Breast epithelium (tissue), 4 donors: Measurements from ENCODE around the gene CST4. TPM values are rescaled to one million over a fixed set of nuclear protein-coding genes. Genes with fewer than 3 reads are reported as not detected.
"Not testable (repeated sequence)": the region's sequence is repeated elsewhere in the genome, so short reads cannot be mapped to it uniquely, and the experiment has no call there.

Experiments used
- DNase-seq, 2 donors: peaks; one replicate each; pipeline ENCODE4 v3.0.0-alpha.2; 2019; ENCODE audit warnings: low spot score in 2 of 2
- H3K27ac ChIP-seq, 2 donors: fragments of 200-600 bp; sonication (generic) in 1 of 2; one replicate each; pipeline ENCODE4 v1.5.1; 2016 to 2019; ENCODE audit warnings: mild to moderate bottlenecking in 1 of 2
- H3K27me3 ChIP-seq, 2 donors: fragments of 200-600 bp; sonication (generic) in 1 of 2; one replicate each; pipeline versions ENCODE4 v1.5.1 to v1.6.0; 2017 to 2019; ENCODE audit warnings: control low read depth in 1 of 2, mild to moderate bottlenecking in 1 of 2
- H3K36me3 ChIP-seq: fragments of 200-600 bp; one replicate; pipeline ENCODE4 v1.5.1; 2019
- H3K4me1 ChIP-seq, 2 donors: fragments of 200-600 bp; sonication (generic); one replicate each; pipeline ENCODE4 v1.5.1; 2016 to 2019; ENCODE audit warnings: control low read depth in 1 of 2
- H3K4me3 ChIP-seq, 3 donors: fragments of 200-600 bp; sonication (generic); 1 replicate in 2 of 3; 2 replicates in 1 of 3; pipeline ENCODE4 v1.5.1; 2016 to 2019; ENCODE audit warnings: mild to moderate bottlenecking in 3 of 3, moderate library complexity in 2 of 3
- H3K9me3 ChIP-seq, 2 donors: fragments of 200-600 bp; sonication (generic) in 1 of 2; one replicate each; pipeline ENCODE4 v1.5.1; 2016 to 2019; ENCODE audit warnings: control low read depth in 1 of 2
- CTCF ChIP-seq, 3 donors: fragments of 450-650 bp; IDR thresholded peaks; one replicate each; pipeline ENCODE4 v1.5.1; 2016 to 2017; ENCODE audit warnings: antibody characterized with exemption in 3 of 3, mild to moderate bottlenecking in 3 of 3, moderate library complexity in 3 of 3
- POLR2A ChIP-seq: fragments of 450-650 bp; IDR thresholded peaks from one replicate; pipeline ENCODE4 v1.6.1; 2016; ENCODE audit warnings: antibody characterized with exemption, mild to moderate bottlenecking, moderate library complexity
- POLR2AphosphoS5 ChIP-seq, 3 donors: sonication (generic); formaldehyde crosslinking; IDR thresholded peaks; one replicate each; pipeline ENCODE4 v1.6.1; 2017; ENCODE audit warnings: antibody characterized with exemption in 3 of 3
- intact Hi-C: fragments of 100-400 bp; cut with DNase I; formaldehyde crosslinking; loops from one replicate; pipeline ENCODE4 v1.15.1; 2023; ENCODE audit warnings: low total_unique reads
- total RNA-seq, 3 donors: library from RNA; depleted of rRNA; stranded (reverse); fragments of >200 nt; gene quantifications; one replicate each; pipeline ENCODE4 v1.1.0, GENCODE V29; 2016

The CST4 gene
- total RNA-seq, 3 donors from 2014 or later: not detected

- intact Hi-C loops: no loop called here
- no peaks in the 10 kb centered on the region for H3K36me3 ChIP-seq
- H3K9me3 ChIP-seq: no peaks in the 10 kb centered on the region
- H3K4me3 ChIP-seq: no peak overlapping the region
- no peaks in the 10 kb centered on the region for H3K27me3 ChIP-seq
- no peak for DNase-seq
- H3K27ac ChIP-seq: no peak overlapping the region
- H3K4me1 ChIP-seq: no peaks in the 10 kb centered on the region
- TF ChIP-seq CTCF (IDR thresholded peaks at IDR 0.05) (no peak), POLR2A (no peak), POLR2AphosphoS5 (IDR thresholded peaks at IDR 0.05) (no peak)
These were observed 26.5 kb downstream of the CST4 start for GRCh38 chr20:23662276-23662870.

DNA sequence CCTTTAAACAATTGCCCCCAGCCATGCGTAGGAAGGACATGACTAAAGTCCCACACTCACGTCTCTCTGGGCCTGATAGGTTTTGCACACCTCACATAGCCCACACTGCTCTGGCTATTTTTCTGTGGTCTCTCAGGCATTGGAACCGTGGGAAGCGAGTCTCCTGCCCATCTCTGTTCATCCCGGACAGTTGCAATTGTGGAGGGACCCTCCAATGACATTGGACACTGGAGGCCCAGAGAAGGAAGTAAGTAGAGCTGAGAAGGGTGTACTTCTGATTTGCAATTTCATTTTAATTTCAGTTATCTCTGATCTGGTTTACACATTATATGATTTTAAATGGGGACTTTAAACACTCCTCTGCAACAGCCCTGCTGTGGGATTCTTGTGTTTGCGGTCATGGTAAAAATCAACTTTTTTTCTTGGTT lies 27.8 kb downstream of the CST4 start:
- H3K27me3 ChIP-seq: no peaks in the 10 kb centered on the region
- no peaks in the 10 kb centered on the region for H3K36me3 ChIP-seq
- no peak for DNase-seq
- no peaks in the 10 kb centered on the region for H3K9me3 ChIP-seq
- no peak overlapping the region for H3K27ac ChIP-seq
- intact Hi-C loops: no loop called here
- H3K4me1 ChIP-seq: no peaks in the 10 kb centered on the region
- H3K4me3 ChIP-seq: no peak overlapping the region
- TF ChIP-seq POLR2AphosphoS5 (IDR thresholded peaks at IDR 0.05) (no peak), POLR2A (no peak), CTCF (IDR thresholded peaks at IDR 0.05) (no peak)

DNA sequence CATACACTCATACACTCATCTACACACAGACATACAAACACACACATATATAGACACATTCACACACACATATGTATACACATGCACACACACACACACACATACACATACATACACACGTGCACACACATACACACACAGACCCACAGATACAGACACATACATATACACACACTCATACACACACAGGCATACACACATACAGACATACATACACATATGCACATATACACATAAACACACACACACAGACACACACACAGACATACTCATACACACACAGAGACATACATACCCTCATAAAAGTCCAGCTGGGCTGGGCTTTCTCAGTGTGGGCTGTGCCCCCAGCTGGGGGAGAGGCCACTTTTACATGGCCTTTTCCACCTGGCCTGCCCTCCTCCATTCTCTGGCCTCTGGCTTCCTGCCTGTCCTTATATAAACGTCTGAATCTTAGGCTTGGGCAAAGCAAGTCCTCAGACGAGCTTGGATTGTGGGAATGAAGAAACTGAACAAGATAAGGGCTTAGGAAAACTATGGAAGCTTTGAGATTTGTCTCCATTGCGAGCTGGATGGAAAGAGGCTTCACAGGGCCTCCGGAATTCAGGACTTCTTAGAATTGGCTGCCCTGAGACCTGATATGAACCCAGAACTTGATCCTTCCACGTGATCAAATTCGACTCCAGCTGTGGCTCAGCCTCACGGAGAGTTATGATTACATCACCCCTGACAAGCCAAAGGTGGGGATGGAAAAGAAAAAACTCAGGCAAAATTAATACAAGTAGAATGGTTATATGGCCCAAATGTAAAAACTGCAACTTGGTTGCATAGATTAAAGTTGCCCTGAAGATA lies 28.6 kb downstream of the CST4 start:
- Histone ChIP-seq H3K27ac (peak overlapping the region; percentile 40 to 48), H3K27me3 (no peaks in the 10 kb centered on the region), H3K4me3 (no peak overlapping the region), H3K36me3 (no peaks in the 10 kb centered on the region), H3K4me1 (no peaks in the 10 kb centered on the region), H3K9me3 (no peaks in the 10 kb centered on the region)
- DNase-seq: no peak
- intact Hi-C loops: no loop called here
- no peak for TF ChIP-seq CTCF (IDR thresholded peaks at IDR 0.05)
- TF ChIP-seq POLR2AphosphoS5 (IDR thresholded peaks at IDR 0.05): no peak
- TF ChIP-seq POLR2A: no peak

GRCh38 chr20:23659610-23659988 lies 29.2 kb downstream of the CST4 start:
- H3K9me3 ChIP-seq, H3K27ac ChIP-seq, DNase-seq, H3K4me1 ChIP-seq, H3K4me3 ChIP-seq, H3K36me3 ChIP-seq, intact Hi-C loops, H3K27me3 ChIP-seq: not testable (repeated sequence)

DNA sequence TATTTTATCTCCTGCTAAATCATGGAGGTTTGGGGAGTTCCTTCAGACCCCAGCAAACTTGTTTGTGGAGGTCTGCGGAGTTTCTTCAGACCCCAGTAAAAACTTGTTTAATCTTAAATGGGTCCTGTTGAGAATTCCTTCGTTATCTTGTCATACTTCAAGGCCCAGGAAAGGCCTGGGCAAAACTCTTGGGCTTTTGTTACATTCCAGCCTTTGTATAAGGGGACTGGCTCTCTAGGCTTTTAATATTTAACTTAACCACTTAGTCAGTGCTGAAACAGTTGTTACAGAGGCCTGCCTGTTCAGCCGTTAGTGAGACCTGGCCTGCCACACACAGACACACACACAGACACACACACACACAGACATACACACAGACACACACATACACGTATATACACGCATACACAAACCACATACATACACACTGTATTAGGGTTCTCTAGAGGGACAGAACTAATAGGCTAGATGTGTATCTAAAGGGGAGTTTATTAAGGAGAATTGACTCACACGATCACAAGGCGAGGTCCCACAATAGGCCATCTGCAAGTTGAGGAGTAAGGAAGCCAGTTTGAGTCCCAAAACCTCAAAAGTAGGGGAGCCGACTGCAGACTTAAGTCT lies 29.7 kb downstream of the CST4 start:
- Histone ChIP-seq H3K27me3 (no peaks in the 10 kb centered on the region), H3K9me3 (no peaks in the 10 kb centered on the region), H3K4me1 (peaks cover 0 to 3% of the 10 kb centered on the region in 2 donors), H3K36me3 (no peaks in the 10 kb centered on the region), H3K4me3 (no peak overlapping the region), H3K27ac (no peak overlapping the region)
- no peak for DNase-seq
- intact Hi-C loops: no loop called here
- TF ChIP-seq POLR2A: no peak
- TF ChIP-seq CTCF (IDR thresholded peaks at IDR 0.05): no peak
- no peak for TF ChIP-seq POLR2AphosphoS5 (IDR thresholded peaks at IDR 0.05)
